ENCODE results near the gene BBLN.
"Not testable (repeated sequence)": the region's sequence is repeated elsewhere in the genome, so short reads cannot be mapped to it uniquely, and the experiment has no call there.

The BBLN gene, protein sequence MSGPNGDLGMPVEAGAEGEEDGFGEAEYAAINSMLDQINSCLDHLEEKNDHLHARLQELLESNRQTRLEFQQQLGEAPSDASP

GRCh38 chr9:128159784-128160602, at the start of gene BBLN:
TSS of gene BBLN (plus strand) at chr9:128160265. CDS start at chr9:128160408, 143 bp downstream.
- DNase-seq: peak; percentile 98

GRCh38 chr9:128111726-128112125, 48.3 kb upstream of the BBLN start:
- DNase-seq: not testable (repeated sequence)

DNA sequence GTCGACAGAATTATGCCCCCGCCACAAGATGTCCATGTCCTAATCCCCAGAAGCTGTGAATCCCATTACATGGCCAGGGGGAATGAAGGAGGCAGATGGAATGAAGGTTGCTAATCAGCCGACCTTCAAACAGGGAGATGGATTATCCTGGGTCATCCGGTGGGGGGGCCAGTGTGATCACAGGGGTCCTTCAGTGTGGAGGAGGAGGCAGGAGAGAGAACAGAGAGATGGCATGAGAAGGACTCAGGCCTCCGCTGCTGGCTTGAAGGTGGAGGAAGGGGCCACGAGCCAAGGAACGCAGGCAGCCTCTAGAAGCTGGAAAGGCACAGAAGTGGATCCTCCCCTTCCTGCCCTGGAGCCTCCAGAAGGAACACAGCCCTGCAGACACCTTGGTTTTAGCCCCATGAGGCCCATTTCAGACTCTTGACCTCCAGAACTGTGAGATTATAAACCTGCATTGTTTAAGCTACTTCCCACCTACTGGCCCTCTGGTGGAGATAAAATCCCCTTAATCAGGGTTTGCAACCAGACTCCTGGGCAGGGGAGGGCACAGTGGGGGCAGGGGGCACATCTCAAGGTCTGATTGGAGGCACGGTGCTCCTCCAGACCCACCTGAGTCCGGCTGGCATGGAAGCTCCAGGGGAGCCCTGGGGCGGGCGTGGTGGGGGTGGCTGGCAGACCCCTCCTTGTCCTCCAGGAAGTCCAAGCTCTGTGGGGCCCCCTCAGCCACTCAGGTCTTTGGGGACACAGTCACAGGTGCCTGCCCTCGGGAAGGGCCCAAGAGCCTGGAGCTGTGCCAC, 46.3 kb upstream of the BBLN start:
- DNase-seq: no peak

DNA sequence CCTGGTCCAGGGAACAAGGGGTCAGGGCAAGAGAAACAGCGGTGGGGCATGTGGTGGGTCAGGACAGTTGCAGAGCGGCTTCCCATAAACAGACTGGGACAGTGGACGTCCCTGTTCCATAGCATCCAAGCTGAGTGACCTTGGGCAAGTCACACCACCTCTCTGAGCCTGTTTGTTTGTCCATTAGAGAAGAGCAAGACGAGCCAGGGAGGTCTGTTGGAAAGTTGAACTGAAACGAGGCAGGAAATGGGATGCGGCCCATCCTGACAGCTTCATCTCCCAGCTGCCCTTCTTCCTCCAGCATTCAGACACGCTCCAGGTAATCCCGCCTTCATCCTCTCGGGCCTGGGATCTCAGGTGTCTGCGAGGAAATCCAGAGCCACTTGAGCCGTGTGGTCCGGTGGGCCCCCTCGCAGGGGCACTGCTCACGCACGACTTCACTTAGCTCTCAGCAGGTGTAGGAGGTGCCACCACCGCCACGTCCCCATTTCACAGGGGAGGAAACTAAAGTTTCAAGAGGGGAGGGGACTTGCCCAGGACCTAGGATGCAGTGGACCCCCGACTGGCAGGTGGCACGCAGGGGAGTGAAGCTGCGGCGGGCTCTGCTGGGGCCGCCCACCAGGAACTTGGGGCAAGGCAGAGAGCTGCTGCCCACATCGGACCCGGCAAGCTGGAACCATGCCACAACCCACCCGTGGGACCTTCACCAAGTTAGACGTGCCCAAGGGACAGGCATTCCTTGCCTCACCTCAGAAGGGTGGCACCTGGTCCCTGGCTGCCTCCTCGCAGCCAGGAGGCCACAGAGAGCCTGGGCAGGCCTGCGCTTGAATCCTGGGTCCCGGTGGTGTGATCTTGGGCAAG, 45.5 kb upstream of the BBLN start:
- DNase-seq: no peak

- no peak for DNase-seq
These were observed 44.6 kb upstream of the BBLN start for GRCh38 chr9:128115187-128116103.

- DNase-seq: no peak
These were observed 43.7 kb upstream of the BBLN start for GRCh38 chr9:128116104-128117083.

DNA sequence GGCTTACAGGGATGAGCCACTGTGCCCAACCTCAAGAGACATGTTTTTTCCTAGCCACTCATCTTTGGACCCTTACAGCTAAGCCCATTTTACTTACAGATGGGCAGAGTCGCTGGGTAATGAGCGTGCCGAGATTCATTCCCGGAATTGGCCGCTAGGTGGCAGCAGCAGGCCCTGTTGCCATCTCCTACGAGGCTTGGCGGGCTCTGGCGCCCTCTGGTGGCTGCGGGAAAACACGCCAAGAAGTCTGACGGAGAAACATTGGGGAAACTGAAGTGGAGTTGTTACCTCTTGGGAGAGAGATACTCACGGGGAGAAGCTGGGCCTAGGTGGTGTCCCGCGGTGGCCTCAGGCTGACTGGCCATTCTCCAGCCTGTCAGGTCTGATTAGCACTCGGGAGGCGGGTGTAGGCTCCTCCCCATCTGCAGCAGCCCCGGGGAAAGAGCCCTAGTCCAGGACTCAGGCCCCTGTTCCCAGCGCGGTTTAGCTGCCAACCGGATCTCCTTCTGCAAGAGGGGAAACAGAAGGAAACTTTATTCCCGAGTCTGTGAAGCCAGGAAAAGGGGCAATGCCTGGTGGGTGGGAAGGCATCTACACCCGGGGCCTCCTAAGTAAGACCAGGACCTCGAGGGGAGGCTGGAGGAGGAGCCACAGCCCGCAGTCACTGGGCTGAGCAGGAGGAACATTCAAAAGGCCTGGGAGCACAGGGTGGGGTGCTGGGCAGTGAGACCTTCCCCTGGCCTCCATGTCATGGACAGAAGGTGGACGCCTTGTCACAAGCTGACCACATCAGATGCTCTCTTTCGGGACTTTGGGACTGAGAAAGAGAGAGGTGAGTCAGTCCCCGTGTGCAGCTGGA, 42.2 kb upstream of the BBLN start:
- peak; percentile 88 for DNase-seq

DNA sequence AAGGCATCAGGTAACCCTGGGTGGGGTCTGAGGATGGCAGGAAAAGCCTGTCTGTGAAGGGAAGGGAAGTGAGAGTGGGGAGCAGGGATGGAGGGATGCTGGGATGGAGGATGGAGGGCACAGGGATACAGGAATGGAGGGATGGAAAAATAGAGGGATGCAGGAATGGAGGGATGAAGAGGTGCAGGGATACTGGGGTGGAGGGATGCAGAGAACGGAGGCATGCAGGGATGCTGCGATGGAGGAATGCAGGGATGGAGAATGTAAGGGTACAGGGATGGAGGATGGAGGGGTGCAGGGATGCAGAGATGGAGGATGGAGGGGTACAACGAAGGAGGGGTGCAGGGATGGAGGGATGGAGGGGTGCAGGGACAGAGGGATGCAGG, 41.6 kb upstream of the BBLN start:
- DNase-seq: no peak

GRCh38 chr9:128118971-128119665, 40.9 kb upstream of the BBLN start:
- peak; percentile 72 for DNase-seq

DNA sequence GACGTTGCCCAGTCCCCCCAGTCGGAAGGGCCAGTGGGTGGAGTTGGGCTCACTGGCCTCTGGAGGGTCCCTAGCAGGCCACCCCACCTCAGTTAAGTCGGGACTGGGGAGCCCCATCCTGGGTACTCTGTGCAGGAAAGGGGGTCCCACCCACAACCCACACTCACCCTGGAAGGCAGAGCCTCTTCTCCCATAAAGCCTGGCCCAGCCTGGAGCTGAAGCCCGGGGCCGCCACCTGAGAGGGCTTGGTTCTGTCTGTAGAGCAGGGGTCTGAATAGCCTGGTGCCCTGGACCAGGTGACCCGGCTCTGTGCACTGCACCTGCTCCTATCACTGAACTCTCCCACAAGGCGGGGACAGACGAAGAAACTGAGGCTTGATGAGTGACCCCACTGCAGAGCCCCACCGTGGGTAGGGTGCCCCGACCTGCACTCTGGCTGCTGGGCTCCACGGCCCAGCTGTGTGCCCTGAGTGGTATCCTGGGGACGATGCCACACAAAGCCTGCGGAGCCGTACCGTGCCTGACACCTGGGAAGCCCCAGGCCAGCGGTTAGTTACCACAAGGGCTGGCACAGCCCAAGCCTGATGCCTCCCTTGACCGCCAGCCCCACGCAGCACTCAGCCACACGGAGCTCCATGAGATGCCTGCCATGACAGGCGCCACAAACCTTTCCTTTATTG, 39.9 kb upstream of the BBLN start:
- DNase-seq: no peak

- no peak for DNase-seq
These were observed 39.2 kb upstream of the BBLN start for GRCh38 chr9:128120741-128121465.

DNA sequence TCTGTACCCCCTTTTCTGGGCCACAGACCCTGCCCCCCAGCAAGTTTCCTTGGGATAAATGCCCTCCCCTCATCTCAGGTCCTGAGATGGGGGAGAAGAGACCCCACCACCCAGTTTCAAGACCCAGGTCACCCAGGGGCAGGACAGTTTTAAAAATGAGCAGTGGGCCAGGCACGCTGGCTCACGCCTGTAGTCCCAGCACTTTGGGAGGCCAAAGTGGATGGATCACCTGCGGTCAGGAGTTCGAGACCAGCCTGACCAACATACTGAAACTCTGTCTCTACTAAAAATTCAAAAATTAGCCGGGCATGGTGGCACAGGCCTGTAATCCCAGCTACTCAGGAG, 38.6 kb upstream of the BBLN start:
- DNase-seq: no peak

- no peak for DNase-seq
These were observed 37.9 kb upstream of the BBLN start for GRCh38 chr9:128121924-128122808.

GRCh38 chr9:128122809-128123175, 37.3 kb upstream of the BBLN start:
- DNase-seq: no peak

DNA sequence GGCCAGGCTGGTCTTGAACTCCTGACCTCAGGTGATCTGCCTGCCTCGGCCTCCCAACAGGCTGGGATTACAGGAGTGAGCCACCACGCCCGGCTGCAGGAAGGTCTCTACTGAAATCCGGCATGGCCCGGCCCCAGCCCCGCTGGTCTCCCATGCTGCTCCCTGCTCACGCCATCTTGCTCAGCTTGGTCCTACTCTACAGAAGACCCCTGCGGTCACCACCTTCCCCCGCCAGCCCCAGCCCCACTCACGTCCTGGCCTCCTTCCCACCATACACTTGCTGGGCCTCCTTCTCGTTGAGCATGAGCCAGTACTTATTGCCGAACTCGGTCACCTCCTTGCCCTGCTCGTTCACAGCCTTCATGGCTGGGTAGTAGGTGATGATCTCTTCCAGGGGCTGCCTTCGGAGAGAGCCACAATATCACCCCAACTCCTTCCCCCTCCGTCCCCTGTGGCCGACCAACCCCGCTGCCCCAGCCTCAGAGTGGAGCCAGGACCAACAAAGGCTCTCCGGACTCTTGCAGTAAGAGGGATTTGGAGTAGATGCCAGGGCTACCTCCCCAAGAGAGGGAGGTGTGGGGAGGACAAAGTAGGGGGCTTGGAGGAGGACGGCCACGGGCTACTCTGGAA, 36.5 kb upstream of the BBLN start:
- DNase-seq: no peak

DNA sequence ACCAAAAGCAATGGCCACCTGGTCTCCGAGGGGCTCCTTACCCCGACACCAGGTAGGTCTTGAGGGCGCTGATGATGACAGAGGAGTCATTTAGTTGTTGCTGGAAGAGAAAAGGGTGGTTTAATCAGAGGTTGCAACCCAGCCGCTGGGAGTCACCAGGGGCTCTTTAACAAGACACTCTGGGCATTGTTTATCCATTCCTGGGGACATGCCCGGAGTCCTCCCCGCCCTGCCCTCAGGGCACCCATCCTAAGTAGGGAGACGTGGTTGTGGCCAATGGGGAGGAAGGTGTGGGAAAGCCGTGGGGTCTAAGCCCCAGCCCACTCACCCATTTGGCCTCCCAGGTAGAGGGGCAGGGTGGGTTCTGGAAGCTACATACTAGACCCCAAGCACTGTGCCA, 35.6 kb upstream of the BBLN start:
- no peak for DNase-seq
